Loucy (cell line): Measurements from ENCODE around the gene PDE3B.

Experiments
- EZH2phosphoT487 ChIP-seq: fragments of 200-600 bp; IDR thresholded peaks from 2 replicates; pipeline ENCODE4 v1.6.1; 2018; ENCODE audit warnings: antibody characterized with exemption, mild to moderate bottlenecking, moderate library complexity, borderline replicate concordance
- TF ChIP-seq, protein P1 (sequence below): fragments of 200-600 bp; sonication (generic); conservative IDR thresholded peaks from 2 replicates; pipeline ENCODE4 v1.5.1; 2014; ENCODE audit warnings: mild to moderate bottlenecking, antibody characterized with exemption, low read length

- TF ChIP-seq, protein P1, sequence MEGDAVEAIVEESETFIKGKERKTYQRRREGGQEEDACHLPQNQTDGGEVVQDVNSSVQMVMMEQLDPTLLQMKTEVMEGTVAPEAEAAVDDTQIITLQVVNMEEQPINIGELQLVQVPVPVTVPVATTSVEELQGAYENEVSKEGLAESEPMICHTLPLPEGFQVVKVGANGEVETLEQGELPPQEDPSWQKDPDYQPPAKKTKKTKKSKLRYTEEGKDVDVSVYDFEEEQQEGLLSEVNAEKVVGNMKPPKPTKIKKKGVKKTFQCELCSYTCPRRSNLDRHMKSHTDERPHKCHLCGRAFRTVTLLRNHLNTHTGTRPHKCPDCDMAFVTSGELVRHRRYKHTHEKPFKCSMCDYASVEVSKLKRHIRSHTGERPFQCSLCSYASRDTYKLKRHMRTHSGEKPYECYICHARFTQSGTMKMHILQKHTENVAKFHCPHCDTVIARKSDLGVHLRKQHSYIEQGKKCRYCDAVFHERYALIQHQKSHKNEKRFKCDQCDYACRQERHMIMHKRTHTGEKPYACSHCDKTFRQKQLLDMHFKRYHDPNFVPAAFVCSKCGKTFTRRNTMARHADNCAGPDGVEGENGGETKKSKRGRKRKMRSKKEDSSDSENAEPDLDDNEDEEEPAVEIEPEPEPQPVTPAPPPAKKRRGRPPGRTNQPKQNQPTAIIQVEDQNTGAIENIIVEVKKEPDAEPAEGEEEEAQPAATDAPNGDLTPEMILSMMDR = no peak
- no peak for TF ChIP-seq EZH2phosphoT487
Observed at GRCh38 chr11:14875163-14875562, 231.6 kb downstream of the PDE3B start.
